Urinary bladder (tissue), 4 donors: Measurements from ENCODE around the gene MLH1. TPM values are rescaled to one million over a fixed set of nuclear protein-coding genes. Genes with fewer than 3 reads are reported as not detected.
"Not testable (repeated sequence)": the region's sequence is repeated elsewhere in the genome, so short reads cannot be mapped to it uniquely, and the experiment has no call there.

Experiments
- DNase-seq: peaks from one replicate; pipeline ENCODE4 v3.0.0-alpha.2; 2015; ENCODE audit errors: extremely low spot score
- H3K27ac ChIP-seq: one replicate; pipeline ENCODE4 v1.5.1; 2013; ENCODE audit warnings: low read depth, mild to moderate bottlenecking, moderate library complexity
- H3K36me3 ChIP-seq: one replicate; pipeline ENCODE4 v1.6.1; 2013; ENCODE audit warnings: mild to moderate bottlenecking, moderate library complexity; ENCODE audit not compliant: insufficient read depth
- H3K4me1 ChIP-seq: one replicate; pipeline ENCODE4 v1.6.1; 2013; ENCODE audit warnings: mild to moderate bottlenecking, moderate library complexity; ENCODE audit not compliant: insufficient read depth
- H3K4me3 ChIP-seq: one replicate; pipeline ENCODE4 v1.5.1; 2013; ENCODE audit warnings: low read depth, low read length
- WGBS: extraction: QIAGEN DNeasy Blood & Tissue Kit; methylation state at CpG from one replicate; pipeline ENCODE4 v1.1.7; 2013; 5-methylcytosine and 5-hydroxymethylcytosine counted together
- polyA plus RNA-seq: library from polyadenylated mRNA; stranded (reverse); fragments of 200-250 nt; gene quantifications from one replicate; pipeline ENCODE4 v1.2.3, GENCODE V29; 2013
- total RNA-seq: library from RNA; depleted of rRNA; stranded (reverse); fragments of >200 nt; gene quantifications from one replicate; pipeline ENCODE4 v1.2.3, GENCODE V29; 2014
- donor health status: healthy with polysubstance abuse.
- donor health status: healthy.

MLH1 gene
- total and polyA plus RNA-seq, 2 donors = 24.6 to 66.9 TPM

GRCh38 chr3:36963008-36963407 is 30.3 kb upstream of the MLH1 start:
- not testable (repeated sequence) for H3K4me3 ChIP-seq, H3K4me1 ChIP-seq, DNase-seq, H3K27ac ChIP-seq, H3K36me3 ChIP-seq
- WGBS = 94% methylated on average over 7 of the region's 7 CpGs

- 93% methylated on average over 1 of the region's 1 CpG for WGBS
- H3K36me3 ChIP-seq = no peaks in the 10 kb centered on the region
- H3K4me3 ChIP-seq = no peak overlapping the region
- no peak for DNase-seq
- no peak overlapping the region for H3K27ac ChIP-seq
- no peaks in the 10 kb centered on the region for H3K4me1 ChIP-seq
Observed at GRCh38 chr3:36964331-36964730, 29.0 kb upstream of the MLH1 start.

DNA sequence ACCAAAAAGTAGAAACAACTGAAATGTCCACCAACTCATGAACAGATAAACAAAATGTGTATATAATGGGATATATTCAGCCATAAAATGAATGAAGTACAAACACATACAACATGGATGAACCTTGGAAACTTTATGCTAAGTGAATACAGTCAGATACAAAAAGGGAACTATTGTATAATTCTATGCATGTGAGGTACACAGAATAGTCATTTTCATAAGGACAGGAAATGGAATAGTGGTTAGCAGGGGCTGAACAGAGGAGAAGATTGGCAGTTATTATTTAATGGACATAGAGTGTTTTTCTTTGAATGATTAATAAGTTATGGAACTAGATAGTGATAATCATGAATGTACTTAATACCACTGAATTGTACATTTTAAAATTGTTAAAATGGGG is 28.5 kb upstream of the MLH1 start:
- Histone ChIP-seq H3K36me3 (no peaks in the 10 kb centered on the region), H3K4me3 (no peak overlapping the region), H3K27ac (no peak overlapping the region), H3K4me1 (no peaks in the 10 kb centered on the region)
- no peak for DNase-seq

GRCh38 chr3:36965440-36965839 is 27.9 kb upstream of the MLH1 start:
- no peaks in the 10 kb centered on the region for H3K36me3 ChIP-seq
- WGBS = 64% methylated on average over 3 of the region's 3 CpGs
- no peak overlapping the region for H3K4me3 ChIP-seq
- peak; percentile 41 for DNase-seq
- H3K27ac ChIP-seq = no peak overlapping the region
- no peaks in the 10 kb centered on the region for H3K4me1 ChIP-seq

DNA sequence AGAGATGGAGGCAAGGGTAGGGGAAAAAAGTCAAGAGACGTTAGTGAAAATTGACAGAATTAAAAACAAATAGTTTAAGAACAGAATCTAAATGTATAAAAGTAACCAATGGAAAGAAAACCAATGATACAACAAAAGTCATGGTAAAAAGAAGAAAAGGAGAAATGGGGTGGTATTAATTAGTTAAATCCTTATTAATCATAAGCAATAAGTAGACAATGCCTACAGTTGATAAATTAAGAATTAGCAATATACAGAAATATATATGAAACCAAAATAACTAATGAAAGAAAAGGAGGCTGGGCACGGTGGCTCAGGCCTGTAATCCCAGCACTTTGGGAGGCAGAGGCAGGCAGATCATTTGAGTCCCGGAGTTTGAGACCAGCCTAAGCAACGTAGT is 24.2 kb upstream of the MLH1 start:
- H3K36me3 ChIP-seq = no peaks in the 10 kb centered on the region
- DNase-seq = no peak
- H3K4me3 ChIP-seq = no peak overlapping the region
- H3K4me1 ChIP-seq = no peaks in the 10 kb centered on the region
- WGBS = 81% methylated on average over 4 of the region's 4 CpGs
- peak overlapping the region; percentile 67 for H3K27ac ChIP-seq

DNA sequence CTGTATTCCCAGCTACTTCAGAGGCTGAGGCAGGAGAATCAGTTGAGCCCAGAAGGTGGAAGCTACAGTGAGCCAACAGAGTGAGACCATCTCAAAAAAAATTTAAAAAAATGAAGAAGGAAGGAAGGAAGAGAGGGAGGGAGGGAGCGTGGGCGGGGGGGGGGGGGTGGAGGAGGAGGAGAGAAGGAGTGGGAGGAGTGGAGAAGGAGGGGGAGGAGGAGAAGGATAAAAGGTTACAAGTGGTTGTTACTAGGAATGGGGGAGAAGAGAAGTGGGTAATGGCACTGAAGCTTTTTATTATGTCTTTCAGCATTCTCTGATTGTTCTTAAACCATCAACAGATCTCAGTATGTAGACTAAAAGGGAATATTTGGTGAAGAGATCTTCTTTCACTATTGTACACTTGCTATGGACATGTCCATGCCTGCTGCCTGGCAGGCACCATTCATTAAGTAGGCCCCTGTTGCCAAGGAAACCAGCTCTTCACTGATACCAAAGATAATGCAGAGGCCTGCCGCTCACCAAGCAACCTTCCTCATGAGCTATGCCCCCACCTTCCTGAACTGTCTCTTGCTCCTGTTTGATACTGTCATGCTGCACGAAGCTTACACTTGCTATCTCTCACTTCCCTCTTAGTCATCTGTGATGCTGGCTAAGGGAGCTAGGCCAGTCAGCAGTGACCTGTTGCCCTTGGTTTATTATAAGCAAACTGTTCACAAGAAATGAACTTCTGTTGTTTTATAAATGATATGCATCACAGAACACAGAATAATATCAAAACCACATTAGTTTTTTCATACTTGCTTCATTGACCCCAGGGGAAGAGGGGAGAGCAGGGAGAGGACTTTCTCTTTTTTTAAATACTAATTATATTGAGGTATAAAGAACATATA is 23.5 kb upstream of the MLH1 start:
- H3K4me1 ChIP-seq = no peaks in the 10 kb centered on the region
- 42% methylated on average over 4 of the region's 4 CpGs for WGBS
- DNase-seq = peak; percentile 81
- peak overlapping the region; percentile 67 for H3K27ac ChIP-seq
- no peaks in the 10 kb centered on the region for H3K36me3 ChIP-seq
- H3K4me3 ChIP-seq = no peak overlapping the region

DNA sequence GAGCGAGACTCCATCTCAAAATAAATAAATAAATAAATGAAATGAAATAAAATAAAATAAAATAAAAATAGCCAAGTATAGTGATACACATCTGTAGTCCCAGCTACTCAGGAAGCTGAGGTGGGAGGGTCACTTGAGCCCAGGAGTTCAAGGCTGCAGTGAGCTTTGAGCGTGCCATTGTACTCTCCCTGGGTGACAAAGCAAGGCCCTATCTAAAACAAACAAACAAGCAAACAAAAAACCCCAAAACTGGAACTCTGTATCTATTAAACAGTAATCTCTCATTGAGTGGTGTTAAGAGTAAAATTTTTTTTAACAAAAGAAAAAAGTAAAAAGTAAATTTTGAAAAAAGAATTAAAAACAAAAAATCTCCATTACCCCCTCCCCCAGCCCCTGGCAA is 21.2 kb upstream of the MLH1 start:
- no peak for DNase-seq
- no peaks in the 10 kb centered on the region for H3K36me3 ChIP-seq
- WGBS = 97% methylated on average over 2 of the region's 2 CpGs
- no peaks in the 10 kb centered on the region for H3K4me1 ChIP-seq
- no peak overlapping the region for H3K27ac ChIP-seq
- H3K4me3 ChIP-seq = no peak overlapping the region

DNA sequence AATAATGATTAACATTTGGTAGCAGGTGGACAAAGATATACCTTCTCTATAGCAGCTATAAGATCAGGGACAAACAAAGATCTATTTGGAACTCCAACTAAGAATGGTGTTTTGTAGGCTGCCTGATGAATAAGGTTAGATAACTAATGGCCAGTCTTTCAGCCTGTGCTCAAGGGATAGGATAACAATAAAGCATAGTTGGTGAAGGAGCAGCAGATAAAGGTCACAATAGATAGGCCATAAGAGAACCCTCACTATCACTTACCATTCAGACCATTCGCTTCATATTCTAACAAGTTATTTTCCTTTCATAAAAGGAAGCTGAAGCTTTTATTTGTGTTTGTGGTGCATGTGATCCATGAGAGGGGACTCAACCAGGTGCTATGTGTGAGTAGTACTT is 20.2 kb upstream of the MLH1 start:
- Histone ChIP-seq H3K36me3 (no peaks in the 10 kb centered on the region), H3K4me1 (no peaks in the 10 kb centered on the region), H3K4me3 (no peak overlapping the region), H3K27ac (no peak overlapping the region)
- WGBS = 98% methylated on average over 1 of the region's 1 CpG
- no peak for DNase-seq

DNA sequence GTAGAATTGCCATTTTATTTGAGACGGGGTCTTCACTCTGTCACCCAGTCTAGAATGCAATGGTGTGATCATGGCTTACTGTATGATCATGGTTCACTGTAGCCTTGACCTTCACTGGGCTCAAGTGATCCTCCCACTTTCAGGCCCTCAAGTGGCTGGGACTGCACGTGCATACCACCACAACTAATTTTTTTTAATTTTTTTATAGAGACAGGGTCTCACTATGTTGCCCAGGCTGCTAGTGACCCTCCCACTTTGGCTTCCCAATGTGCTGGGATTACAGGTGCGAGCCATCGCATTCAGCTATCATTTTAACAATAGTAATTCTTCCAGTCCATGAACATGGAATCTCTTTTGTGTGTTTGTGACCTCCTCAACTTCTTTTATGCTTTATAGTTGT is 12.3 kb upstream of the MLH1 start:
- 96% methylated on average over 4 of the region's 4 CpGs for WGBS
- Histone ChIP-seq H3K4me1 (no peaks in the 10 kb centered on the region), H3K36me3 (peaks cover 3% of the 10 kb centered on the region), H3K27ac (no peak overlapping the region), H3K4me3 (no peak overlapping the region)
- no peak for DNase-seq

- Histone ChIP-seq H3K27ac (no peak overlapping the region), H3K4me3 (no peak overlapping the region), H3K4me1 (peaks cover 3% of the 10 kb centered on the region), H3K36me3 (peaks cover 6% of the 10 kb centered on the region)
- no peak for DNase-seq
- 81% methylated on average over 2 of the region's 2 CpGs for WGBS
Observed at GRCh38 chr3:36988356-36988755, 5.0 kb upstream of the MLH1 start.

DNA sequence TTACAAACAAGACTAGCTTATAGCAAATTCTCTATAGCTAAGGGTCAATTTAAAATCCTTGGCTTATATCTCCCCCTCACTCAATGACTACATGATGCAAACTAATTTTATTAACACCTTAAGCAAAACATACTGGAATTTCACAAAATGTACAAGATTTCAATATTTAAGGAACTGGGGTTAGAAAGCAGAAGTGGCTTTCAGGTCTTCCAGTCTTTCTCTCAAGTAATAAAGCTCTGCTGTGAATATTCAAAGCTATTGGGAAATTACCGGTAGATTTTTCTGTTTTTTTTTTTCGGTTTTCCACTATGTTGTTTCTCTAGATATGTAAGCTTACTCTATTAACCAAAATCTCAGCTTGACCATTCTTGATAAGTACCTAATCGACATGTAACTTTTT is 4.3 kb upstream of the MLH1 start:
- 83% methylated on average over 3 of the region's 3 CpGs for WGBS
- H3K36me3 ChIP-seq = peaks cover 6% of the 10 kb centered on the region
- no peak overlapping the region for H3K4me3 ChIP-seq
- H3K4me1 ChIP-seq = peaks cover 3% of the 10 kb centered on the region
- H3K27ac ChIP-seq = no peak overlapping the region
- DNase-seq = no peak

- no peak overlapping the region for H3K4me3 ChIP-seq
- H3K36me3 ChIP-seq = peaks cover 6% of the 10 kb centered on the region
- DNase-seq = no peak
- H3K4me1 ChIP-seq = peaks cover 3% of the 10 kb centered on the region
- H3K27ac ChIP-seq = no peak overlapping the region
Observed at GRCh38 chr3:36989568-36989967, 3.8 kb upstream of the MLH1 start.

DNA sequence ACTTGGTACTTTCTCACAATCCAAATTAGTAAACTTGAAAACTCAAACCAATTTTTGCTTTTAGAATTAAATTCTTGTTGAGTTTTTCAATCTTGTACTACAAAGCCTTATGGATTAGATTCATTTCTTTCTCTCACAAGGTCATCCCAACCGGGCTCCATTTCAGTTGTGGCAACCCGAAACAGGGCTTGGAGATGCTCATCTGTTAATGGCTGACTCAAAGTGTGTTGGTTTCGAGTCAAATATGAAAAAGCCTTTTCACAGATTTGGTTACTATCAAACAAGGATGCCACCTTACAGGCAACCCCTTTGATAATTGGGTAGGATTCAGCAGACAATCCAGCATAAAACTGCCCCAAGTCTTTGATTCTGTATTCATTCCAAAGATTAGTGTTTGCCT is 2.2 kb upstream of the MLH1 start:
- H3K27ac ChIP-seq = no peak overlapping the region
- peaks cover 4% of the 10 kb centered on the region for H3K36me3 ChIP-seq
- H3K4me1 ChIP-seq = peaks cover 3% of the 10 kb centered on the region
- 72% methylated on average over 3 of the region's 3 CpGs for WGBS
- DNase-seq = no peak
- peak overlapping the region; percentile 3 for H3K4me3 ChIP-seq

- Histone ChIP-seq H3K36me3 (peaks cover 1% of the 10 kb centered on the region), H3K4me3 (peak overlapping the region; percentile 48), H3K27ac (peak overlapping the region; percentile 98), H3K4me1 (peaks cover 3% of the 10 kb centered on the region)
- DNase-seq = peak; percentile 14
- WGBS = 5% methylated on average over 24 of the region's 24 CpGs
Observed at GRCh38 chr3:36991923-36992805, 1.2 kb upstream of the MLH1 start.
